GM19328 (cell line): ENCODE measurements around the gene TOMM7.
"Not testable (repeated sequence)": the region's sequence is repeated elsewhere in the genome, so short reads cannot be mapped to it uniquely, and the experiment has no call there.

Experiments used
- ATAC-seq: cut with Tn5 transposase; IDR thresholded peaks from one replicate; pipeline ENCODE4 v1.9.1; 2021; ENCODE audit warnings: mild to moderate bottlenecking, moderate library complexity; ENCODE audit not compliant: unreplicated experiment

The TOMM7 gene

DNA sequence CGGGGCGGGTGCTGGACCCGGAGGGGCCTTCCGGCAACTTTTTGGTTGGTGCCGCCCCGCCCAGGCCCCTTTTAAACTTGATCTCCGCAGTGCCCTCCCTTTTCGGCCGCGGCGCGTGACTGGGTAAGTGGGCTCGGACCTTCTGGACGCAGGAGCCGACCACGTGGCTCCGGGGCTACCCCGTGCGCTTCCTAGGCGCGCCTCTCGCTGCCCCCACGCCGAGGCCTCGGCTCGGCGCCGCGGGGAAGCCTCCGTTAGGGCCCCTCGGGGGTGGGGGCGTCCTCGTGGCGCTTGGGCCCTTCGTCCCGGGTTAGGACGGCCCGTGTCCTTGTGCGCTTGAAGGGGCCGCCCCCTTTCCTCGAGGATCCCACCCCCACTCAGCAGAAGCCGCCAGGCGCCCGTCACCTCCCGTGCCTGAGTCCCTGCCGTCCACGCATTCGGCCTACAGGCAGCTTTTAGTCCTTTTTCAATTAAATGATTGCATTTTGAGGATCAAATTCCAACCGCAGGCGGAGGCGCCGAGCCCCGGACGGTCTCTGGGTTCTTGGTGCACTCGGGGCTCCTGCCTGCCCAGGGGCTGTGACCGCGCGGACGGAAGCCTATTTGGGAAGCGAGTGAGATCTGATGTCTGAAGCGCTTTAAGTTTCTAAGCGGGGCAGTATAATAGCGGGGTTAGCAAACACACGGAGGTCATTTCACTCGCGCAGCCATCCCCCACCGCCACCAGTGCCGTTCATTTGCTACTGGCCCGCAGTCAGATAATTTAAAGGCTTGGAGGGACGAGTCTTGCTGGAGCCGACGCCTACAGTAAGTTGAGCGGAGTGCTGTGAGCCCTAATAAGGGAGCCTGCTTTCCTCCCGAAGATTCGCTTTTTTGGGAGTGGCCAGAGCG lies 31.8 kb upstream of the TOMM7 start:
- peak; percentile 75 for ATAC-seq

DNA sequence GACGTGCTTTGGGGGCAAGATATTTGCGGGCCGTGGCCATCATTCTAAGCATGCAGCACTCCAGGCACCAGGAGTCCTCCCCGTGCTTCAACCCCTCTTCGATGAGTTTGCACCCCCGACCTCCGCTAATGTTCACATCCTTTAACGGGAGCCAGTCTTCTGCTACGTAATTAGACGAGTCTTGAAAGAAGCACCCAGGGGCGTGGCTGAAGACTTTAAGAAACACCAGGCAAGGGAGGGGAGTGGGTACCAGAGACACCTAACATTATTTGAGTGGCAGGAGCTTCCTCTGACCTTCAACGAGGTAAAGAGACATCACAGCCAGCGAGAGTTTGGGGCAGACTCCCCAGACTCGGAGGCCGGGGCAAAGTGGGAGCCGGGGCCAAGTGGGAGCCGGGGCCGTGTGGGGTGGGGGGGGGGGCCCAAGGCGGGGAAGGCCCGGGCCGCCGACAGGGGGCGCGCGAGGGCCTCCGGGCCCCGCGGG lies 31.1 kb upstream of the TOMM7 start:
- ATAC-seq = peak; percentile 15

DNA sequence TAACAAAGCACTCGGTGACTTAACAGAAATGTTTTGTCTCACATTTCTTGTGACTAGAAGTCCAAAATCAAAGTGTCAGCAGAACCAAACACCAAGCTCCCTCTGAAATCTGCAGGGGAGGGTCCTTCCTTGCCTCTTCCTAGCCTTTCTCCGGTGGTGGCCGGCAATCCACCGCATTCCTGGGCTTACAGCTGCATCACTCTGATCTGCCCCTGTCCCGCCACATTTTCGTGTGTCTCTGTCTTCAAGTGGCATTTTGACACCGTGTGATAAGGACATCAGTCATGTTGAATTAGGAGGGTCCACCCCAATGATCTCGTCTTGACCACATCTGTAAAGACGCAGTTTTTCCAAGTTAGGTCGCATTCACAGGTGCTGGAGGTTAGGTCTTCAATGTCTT lies 30.5 kb upstream of the TOMM7 start:
- no peak for ATAC-seq

DNA sequence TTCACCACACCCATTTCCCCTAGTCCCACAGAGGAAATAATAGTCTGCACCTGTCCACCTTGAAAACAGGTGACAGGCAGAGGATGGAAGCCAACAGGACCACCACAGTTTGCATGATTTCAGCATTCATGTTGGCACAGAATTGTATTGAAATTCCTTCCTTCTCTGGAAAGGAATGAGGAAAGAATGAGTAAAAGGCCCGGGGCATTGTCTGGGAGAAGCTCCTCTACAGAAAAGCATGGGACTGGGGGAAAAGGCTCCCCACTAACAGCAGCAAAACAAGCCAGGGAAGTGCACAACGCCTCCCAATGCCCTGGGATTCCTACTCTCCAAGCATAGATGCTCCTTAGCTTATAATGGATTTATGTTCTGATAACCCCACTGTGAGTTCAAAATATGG lies 28.5 kb upstream of the TOMM7 start:
- ATAC-seq = no peak

DNA sequence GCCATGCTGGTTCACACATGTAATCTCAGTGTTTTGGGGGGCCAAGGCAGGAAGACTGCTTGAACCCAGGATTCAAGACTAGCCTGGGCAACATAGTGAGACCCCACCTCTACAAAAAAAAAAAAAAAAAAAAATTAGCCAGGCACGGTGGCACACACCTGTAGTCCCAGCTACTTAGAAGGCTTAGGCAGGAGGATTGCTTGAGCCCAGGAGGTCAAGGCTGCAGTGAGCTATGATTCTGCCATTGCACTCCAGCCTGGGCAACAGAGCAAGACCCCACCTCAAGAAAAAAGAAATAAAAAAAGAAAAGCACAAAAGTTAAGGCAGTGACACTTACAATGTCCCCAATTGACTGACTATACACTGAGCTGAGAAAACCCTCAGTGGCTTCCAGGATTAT lies 27.7 kb upstream of the TOMM7 start:
- ATAC-seq = not testable (repeated sequence)

DNA sequence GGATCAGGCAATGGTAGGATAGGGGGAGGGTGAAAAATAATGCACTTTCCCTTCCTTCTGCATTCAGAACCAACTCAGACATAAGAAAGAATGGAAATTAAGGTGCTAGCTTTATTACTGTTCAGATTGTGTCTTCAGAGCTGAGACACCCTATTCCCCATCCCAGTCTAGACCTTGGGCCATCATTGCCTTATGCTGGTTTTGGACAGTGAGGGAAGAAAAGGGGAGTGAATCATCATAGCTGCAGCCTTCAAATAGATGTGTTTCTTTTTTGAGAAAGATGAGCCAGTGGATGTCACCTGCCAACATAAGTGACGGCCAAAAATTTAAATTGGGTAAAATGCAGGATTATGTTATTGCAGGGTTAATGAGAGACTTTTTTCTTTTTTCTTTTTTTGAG lies 27.0 kb upstream of the TOMM7 start:
- ATAC-seq = no peak

DNA sequence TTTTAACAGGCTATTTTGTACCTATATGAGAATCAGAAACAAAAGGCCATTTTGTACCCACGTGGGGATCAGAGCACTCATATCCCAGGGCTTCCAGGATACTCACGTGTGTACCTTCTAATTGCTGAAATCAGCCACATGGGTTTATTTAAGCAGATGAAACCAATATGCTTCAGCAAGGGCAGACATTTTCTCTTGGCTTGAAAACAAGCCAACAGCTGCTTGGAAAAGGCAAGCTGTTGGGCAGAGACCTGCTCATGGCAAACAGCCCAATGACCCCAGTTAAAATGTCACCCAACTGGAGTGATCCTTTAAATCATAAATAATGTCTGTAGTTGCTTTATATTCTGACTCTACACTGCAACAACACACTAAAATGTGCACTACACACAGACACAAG lies 26.5 kb upstream of the TOMM7 start:
- no peak for ATAC-seq

DNA sequence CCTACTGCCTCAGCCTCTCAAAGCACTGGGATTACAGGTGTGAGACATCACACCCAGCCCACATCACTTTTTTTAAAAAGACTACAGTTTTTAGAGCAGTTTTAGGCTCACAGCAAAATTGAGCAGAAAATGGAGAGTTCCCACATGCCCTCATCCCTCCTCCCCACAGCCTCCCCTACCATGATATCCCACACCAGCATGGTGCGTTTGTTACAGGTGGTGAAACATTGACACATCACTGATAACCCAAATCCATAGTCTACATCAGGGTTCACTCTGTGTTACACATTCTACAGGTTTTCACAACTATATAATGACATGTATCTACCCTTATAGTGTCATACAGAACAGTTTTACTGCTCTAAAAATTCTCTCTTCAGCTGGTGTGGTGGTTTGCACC lies 24.3 kb upstream of the TOMM7 start:
- no peak for ATAC-seq

DNA sequence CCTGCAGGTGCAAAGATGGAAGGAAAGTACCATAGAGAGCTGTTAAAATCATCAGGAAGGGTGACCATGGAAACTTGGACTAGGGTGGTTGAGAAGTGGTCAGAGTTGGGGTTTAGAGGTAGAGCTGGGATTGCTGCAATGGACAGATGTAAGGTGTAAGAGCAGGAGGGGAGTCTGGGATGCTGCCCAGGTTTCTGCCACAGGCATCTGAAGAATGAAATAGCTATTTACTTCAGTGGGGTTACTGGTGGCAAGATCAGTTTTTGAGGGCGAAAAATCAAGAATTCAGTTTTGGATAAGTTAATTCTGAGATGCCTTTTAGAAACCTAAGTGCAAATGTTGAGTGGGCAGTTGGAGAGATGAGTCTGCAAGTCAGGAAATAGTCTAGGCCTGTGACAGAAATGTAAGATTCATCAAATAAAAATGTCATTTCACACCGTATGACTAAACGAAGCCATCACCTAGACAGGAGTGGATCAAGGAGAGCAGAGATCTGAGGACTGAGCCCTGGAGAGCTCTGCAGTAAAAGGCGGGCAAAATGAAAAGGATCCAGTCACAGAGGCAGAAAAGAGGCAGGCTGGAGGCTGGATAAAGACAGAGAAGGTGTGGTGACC lies 22.7 kb upstream of the TOMM7 start:
- no peak for ATAC-seq

DNA sequence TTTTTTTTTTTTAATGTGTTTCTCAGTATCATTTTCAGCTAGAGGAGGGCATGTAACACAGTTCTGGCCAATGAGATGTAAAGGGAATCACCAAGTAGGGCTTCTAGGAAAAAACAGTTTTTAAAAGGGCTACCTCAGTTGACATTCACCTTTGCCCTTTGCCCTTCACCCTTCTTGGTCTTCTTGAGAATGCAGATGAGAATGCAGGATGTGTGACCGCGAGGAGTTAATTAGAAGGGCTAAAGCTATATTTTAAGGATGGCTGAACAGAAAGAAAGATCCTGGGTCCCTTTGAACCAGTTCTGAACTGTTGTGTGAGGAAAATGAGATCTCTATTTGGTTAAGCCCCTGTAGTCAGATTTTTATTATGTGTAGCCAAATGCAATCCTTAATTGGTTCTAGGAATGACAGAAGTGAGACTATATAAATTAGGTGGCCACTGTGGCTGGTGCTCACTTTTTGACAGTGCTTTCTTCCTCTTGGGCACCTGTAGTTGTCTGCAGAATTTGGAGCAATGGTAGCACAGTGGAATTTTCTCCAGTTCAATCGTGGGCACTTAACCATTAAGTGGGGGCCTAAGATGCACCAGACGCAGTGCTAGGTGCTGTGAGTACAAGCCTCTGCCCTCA lies 21.1 kb upstream of the TOMM7 start:
- no peak for ATAC-seq

DNA sequence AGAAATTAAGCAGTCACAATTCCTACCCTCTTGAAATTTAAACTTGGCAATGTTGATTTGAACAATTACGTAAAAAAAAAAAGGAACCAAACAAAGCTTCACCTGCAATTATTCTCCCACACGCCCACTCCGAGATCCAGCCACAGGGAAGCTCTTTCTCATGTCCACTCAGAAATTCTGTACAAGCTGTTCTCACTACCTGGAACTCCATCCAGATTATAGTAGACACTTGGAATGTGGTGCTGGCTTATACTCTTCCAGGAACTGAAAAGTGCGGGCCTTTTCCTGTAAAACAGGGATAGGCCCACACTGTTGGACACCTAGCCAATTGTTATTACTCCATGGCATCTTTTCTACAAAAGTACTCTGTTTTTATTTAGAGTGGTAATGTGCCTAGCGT lies 20.3 kb upstream of the TOMM7 start:
- ATAC-seq = no peak

DNA sequence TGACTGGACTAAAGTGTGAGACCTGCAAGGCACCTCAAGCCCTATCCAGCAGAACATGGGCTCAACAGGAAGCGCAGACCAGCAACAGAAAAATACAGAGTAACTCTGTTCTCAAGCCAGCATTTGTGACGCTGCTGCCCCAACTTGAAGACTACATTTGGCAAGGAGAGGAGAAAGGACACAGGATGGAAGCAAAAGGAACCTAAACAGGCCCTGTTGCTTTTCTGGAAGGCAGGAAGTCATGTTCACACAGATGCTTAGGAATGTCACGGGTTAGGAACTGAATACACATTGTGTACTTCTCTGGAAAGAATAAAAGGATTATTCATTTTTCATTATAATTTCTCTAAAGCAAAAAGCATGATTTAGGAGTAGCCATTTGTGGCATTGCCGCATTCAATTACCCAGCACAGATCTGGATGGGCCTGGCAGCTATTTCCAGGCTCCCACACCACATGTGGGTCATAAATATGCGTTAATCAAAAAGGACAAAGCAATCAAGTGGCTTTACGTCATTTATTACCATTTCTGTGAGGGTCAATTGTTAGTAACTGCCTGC lies 19.8 kb upstream of the TOMM7 start:
- ATAC-seq = no peak

DNA sequence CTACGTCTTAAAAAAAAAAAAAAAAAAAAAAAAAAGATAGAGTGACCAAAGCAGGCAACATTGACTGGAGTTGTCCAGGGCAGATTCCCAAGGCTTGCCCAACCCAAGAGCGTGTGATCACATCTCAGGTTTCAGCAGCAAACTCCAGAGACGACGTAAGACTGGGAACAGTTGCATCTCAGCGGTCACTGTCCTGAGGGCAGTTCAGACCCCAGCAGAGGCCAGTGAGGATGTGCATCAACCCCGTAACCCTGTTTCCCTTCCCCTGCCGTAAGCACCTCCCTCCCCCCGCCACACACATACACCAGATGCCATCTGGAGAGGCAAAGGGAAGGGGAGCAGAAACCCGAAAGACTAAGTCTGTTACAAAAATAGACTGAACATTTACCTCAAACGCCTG lies 19.3 kb upstream of the TOMM7 start:
- ATAC-seq = no peak

DNA sequence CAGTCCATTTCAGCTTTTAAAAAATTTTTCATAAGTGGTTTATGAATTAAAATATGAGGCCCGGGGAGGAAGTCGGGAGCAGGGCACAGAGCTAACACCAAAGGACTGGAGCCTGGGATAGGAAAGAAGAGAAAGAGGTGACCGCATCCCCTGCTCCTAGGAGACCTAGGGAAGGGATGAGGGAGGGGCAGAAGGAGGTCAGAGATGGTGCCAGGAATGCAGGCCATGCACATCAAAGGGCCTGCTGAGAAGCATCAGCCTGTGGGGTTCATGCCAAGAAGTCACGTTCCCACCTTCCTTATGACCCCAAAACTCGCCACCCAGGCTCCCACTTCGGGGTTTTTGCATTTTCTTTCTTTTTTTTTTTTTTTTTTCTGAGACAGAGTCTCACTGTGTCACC lies 14.7 kb upstream of the TOMM7 start:
- ATAC-seq = no peak

DNA sequence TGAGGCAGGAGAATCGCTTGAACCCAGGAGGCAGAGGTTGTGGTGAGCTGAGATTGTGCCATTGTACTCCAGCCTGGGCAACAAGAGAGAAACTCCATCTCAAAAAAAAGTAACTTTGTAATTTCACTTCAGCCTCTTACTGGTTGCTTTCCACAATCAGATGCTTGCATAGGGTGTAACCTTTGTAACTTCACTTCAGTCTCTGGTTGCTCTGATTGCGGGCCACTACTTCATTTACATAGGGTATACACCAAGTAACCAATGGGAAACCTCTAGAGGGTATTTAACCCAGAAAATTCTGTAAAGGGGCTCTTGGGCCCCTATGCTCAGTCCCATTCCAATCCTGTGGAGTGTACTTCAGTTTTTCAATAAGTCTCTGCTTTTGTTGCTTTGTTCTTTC lies 13.9 kb upstream of the TOMM7 start:
- not testable (repeated sequence) for ATAC-seq

DNA sequence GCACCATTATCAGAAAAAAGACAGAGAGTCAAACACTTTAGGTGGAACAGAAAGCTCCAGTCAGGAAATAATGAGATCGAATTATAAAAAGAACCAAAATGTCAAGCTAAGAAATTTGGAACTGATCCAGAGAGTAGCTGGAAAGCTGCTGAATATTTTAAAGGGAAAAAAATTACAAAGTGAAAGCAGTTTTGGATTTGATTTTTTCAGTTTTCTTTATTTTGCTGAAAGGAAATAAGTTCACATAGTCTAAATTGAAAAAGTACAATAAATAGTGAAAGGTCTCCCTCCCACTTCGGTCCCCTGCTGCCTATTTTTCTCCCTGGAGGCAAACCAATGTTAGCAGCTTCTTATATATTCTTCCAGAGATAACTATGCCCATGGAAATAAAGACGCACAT lies 11.3 kb upstream of the TOMM7 start:
- no peak for ATAC-seq

DNA sequence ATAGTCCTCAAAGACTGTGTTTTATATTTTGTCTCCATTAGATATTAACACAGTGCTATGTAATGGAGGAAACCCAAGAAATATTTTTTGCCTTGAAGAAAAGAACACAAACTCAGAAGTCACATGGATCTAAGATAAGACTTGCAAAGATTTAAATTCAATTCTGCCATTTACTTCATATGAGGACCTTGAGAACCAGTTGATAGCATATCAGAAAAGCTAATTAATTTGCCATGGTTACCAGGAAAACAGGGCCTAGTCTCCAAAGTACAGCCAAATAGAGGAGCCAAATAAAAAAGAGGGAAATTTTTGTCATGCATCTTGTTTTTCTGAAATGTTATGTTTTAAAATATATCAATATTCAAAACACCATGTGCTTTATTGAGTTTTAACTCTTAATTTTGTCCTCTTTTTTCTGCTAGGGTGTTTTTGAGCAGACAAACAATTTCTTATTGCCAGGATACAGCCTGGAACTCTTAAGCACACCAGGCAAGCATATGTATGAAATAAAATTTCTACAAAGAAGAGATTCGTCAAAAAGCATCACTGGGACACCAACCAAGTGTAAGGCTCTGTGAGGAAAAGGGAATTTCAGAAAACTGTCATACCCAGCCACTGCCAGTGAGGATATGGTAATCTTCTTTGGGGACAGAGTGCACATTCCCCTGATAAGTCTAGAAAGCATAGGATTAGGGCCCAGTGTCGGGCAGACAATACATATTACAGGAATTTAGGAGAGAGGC lies 10.6 kb upstream of the TOMM7 start:
- ATAC-seq = no peak

DNA sequence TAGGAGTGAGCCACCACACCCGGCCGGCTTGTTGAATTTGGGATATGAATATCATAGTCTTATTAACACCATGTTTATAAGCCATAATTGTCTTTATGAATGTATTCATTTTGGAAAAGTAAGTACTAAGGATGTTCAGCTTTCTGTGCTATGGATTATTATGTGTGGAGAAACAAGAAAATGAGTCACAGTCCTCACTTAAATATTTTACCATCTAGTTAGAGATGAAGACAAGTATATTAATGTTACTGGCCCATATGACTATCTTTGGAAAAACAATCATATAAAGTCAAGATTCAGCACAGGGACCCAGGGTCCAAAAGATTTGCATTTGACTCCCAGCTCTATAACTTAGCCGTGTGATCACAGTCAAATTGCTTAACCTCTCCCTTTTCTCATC lies 9.8 kb upstream of the TOMM7 start:
- ATAC-seq = no peak

DNA sequence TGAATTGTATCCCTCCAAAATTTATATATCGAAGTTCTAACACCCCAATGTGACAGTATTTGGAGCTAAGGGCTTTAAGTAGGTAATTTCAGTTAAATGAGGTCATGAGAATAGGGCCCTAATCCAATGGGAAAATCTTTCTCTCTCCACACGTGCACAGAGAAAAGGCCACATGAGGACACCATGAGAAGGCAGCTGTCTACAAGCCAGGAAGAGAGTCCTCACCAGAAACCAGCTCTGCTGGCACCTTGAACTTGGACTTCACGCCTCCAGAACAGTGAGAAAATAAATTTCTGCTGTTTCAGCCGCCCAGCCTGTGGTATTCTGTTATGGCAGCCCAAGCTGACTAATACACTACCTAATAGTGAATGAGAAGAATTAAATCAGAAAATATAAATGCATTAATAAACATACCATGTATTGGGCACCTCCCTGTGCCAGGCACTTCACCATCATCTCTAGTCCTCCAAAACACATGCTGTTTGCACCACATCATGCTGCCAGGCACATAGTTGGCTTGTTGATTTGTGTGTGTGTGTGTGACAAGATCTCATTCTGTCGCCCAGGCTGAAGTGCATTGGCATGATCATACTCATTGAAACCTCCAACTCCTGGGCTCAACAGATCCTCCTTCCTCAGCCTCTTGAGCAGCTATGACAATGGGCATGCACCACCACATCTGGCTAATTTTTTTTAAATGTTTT lies 9.1 kb upstream of the TOMM7 start:
- no peak for ATAC-seq

DNA sequence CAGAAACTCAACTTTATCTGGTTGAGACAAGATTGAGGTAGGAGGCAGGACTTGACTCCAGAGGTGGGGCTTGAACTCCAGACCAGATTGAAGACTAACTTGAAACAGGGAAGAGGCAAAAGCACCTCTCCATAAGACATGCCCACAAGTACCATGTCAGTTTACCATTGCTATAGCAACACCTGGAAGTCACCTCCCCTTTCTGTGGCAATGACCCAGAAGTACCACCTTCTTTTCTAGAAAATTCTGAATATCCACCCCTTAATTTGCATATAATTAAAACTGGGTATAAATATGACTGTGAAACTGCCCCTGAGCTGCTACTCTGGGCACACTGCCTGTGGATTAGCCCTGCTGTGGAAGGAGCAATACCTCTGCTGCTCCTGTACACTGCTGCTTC lies 4.9 kb upstream of the TOMM7 start:
- no peak for ATAC-seq
